ENCODE results near the gene ACAP3. TPM values are rescaled to one million over a fixed set of nuclear protein-coding genes. Genes with fewer than 3 reads are reported as not detected.

ACAP3 gene
- total and polyA plus RNA-seq, 2 experiments from 2014 or later = 8.1 to 31.9 TPM

GRCh38 chr1:1270813-1271212 is 36.9 kb downstream of the ACAP3 start:
- ATAC-seq (no peak), DNase-seq (ENCODE audit: low spot score) (no peak)
- peaks cover 22% of the 10 kb centered on the region for H3K36me3 Mint-ChIP-seq (ENCODE audit: low read depth)
- TF ChIP-seq NANOG (IDR thresholded peaks at IDR 0.05; ENCODE audit: borderline replicate concordance) (no peak), ZNF114 (CRISPR knock-in tag; IDR thresholded peaks at IDR 0.05) (no peak), ZNF331 (CRISPR knock-in tag; IDR thresholded peaks at IDR 0.05; ENCODE audit: low read depth) (no peak), CTCF (conservative IDR thresholded peaks at IDR 0.05; ENCODE audit: low read depth in 2 of 2) (no peak), JUNB (IDR thresholded peaks at IDR 0.05; ENCODE audit: unreplicated experiment) (no peak), POLR2AphosphoS5 (IDR thresholded peaks at IDR 0.05; ENCODE audit: low read depth) (no peak), CREB1 (CRISPR knock-in tag; IDR thresholded peaks at IDR 0.05; ENCODE audit: low read depth) (no peak), EZH2phosphoT487 (IDR thresholded peaks at IDR 0.05; ENCODE audit: unreplicated experiment) (no peak), STAT1 (IDR thresholded peaks at IDR 0.05; ENCODE audit: unreplicated experiment) (no peak), EZH2 (IDR thresholded peaks at IDR 0.05; ENCODE audit: low read depth, unreplicated experiment) (no peak)
- TF ChIP-seq, protein P1, sequence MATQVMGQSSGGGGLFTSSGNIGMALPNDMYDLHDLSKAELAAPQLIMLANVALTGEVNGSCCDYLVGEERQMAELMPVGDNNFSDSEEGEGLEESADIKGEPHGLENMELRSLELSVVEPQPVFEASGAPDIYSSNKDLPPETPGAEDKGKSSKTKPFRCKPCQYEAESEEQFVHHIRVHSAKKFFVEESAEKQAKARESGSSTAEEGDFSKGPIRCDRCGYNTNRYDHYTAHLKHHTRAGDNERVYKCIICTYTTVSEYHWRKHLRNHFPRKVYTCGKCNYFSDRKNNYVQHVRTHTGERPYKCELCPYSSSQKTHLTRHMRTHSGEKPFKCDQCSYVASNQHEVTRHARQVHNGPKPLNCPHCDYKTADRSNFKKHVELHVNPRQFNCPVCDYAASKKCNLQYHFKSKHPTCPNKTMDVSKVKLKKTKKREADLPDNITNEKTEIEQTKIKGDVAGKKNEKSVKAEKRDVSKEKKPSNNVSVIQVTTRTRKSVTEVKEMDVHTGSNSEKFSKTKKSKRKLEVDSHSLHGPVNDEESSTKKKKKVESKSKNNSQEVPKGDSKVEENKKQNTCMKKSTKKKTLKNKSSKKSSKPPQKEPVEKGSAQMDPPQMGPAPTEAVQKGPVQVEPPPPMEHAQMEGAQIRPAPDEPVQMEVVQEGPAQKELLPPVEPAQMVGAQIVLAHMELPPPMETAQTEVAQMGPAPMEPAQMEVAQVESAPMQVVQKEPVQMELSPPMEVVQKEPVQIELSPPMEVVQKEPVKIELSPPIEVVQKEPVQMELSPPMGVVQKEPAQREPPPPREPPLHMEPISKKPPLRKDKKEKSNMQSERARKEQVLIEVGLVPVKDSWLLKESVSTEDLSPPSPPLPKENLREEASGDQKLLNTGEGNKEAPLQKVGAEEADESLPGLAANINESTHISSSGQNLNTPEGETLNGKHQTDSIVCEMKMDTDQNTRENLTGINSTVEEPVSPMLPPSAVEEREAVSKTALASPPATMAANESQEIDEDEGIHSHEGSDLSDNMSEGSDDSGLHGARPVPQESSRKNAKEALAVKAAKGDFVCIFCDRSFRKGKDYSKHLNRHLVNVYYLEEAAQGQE (IDR thresholded peaks at IDR 0.05; ENCODE audit: unreplicated experiment) = no peak
- TF ChIP-seq, protein P2, sequence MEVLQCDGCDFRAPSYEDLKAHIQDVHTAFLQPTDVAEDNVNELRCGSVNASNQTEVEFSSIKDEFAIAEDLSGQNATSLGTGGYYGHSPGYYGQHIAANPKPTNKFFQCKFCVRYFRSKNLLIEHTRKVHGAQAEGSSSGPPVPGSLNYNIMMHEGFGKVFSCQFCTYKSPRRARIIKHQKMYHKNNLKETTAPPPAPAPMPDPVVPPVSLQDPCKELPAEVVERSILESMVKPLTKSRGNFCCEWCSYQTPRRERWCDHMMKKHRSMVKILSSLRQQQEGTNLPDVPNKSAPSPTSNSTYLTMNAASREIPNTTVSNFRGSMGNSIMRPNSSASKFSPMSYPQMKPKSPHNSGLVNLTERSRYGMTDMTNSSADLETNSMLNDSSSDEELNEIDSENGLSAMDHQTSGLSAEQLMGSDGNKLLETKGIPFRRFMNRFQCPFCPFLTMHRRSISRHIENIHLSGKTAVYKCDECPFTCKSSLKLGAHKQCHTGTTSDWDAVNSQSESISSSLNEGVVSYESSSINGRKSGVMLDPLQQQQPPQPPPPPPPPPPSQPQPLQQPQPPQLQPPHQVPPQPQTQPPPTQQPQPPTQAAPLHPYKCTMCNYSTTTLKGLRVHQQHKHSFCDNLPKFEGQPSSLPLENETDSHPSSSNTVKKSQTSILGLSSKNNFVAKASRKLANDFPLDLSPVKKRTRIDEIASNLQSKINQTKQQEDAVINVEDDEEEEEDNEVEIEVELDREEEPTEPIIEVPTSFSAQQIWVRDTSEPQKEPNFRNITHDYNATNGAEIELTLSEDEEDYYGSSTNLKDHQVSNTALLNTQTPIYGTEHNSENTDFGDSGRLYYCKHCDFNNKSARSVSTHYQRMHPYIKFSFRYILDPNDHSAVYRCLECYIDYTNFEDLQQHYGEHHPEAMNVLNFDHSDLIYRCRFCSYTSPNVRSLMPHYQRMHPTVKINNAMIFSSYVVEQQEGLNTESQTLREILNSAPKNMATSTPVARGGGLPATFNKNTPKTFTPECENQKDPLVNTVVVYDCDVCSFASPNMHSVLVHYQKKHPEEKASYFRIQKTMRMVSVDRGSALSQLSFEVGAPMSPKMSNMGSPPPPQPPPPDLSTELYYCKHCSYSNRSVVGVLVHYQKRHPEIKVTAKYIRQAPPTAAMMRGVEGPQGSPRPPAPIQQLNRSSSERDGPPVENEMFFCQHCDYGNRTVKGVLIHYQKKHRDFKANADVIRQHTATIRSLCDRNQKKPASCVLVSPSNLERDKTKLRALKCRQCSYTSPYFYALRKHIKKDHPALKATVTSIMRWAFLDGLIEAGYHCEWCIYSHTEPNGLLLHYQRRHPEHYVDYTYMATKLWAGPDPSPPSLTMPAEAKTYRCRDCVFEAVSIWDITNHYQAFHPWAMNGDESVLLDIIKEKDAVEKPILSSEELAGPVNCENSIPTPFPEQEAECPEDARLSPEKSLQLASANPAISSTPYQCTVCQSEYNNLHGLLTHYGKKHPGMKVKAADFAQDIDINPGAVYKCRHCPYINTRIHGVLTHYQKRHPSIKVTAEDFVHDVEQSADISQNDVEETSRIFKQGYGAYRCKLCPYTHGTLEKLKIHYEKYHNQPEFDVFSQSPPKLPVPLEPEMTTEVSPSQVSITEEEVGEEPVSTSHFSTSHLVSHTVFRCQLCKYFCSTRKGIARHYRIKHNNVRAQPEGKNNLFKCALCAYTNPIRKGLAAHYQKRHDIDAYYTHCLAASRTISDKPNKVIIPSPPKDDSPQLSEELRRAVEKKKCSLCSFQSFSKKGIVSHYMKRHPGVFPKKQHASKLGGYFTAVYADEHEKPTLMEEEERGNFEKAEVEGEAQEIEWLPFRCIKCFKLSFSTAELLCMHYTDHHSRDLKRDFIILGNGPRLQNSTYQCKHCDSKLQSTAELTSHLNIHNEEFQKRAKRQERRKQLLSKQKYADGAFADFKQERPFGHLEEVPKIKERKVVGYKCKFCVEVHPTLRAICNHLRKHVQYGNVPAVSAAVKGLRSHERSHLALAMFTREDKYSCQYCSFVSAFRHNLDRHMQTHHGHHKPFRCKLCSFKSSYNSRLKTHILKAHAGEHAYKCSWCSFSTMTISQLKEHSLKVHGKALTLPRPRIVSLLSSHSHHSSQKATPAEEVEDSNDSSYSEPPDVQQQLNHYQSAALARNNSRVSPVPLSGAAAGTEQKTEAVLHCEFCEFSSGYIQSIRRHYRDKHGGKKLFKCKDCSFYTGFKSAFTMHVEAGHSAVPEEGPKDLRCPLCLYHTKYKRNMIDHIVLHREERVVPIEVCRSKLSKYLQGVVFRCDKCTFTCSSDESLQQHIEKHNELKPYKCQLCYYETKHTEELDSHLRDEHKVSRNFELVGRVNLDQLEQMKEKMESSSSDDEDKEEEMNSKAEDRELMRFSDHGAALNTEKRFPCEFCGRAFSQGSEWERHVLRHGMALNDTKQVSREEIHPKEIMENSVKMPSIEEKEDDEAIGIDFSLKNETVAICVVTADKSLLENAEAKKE (CRISPR knock-in tag; IDR thresholded peaks at IDR 0.05) = no peak
- TF ChIP-seq, protein P3, sequence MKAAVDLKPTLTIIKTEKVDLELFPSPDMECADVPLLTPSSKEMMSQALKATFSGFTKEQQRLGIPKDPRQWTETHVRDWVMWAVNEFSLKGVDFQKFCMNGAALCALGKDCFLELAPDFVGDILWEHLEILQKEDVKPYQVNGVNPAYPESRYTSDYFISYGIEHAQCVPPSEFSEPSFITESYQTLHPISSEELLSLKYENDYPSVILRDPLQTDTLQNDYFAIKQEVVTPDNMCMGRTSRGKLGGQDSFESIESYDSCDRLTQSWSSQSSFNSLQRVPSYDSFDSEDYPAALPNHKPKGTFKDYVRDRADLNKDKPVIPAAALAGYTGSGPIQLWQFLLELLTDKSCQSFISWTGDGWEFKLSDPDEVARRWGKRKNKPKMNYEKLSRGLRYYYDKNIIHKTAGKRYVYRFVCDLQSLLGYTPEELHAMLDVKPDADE (IDR thresholded peaks at IDR 0.05) = no peak
- H3K79me2 ChIP-seq (replicated peaks; ENCODE audit: insufficient read depth) = peaks cover 52% of the 10 kb centered on the region
- H3K4me3 Mint-ChIP-seq = peak overlapping the region; percentile 39; the same call in 2 of the 3 replicates
- H3K27me3 Mint-ChIP-seq (ENCODE audit: insufficient read depth, low read depth, poor library complexity) = peaks cover 9% of the 10 kb centered on the region
- peak overlapping the region; percentile 8 for H3K27ac Mint-ChIP-seq
- peaks cover 25% of the 10 kb centered on the region for H3K4me1 Mint-ChIP-seq
- H3K27me3 ChIP-seq (ENCODE audit: insufficient read depth) = no peaks in the 10 kb centered on the region
- no peaks in the 10 kb centered on the region for H3K9me2 ChIP-seq (ENCODE audit: insufficient read depth)
- H4K20me1 ChIP-seq (replicated peaks; ENCODE audit: insufficient read depth) = peaks cover 18% of the 10 kb centered on the region
- no peaks in the 10 kb centered on the region; the same call in 1 of the 2 replicates for H3K4me1 ChIP-seq (ENCODE audit: insufficient read depth)
- H3K4me3 ChIP-seq = no peak overlapping the region; the same call in 1 of the 2 replicates
- no peaks in the 10 kb centered on the region for H3K36me3 ChIP-seq (ENCODE audit: insufficient read depth)
- H3K9me3 Mint-ChIP-seq = no peaks in the 10 kb centered on the region
- 0 out of 2 replicates have a peak overlapping the region, but pooled peaks have one; percentile 50 for H3K27ac ChIP-seq (ENCODE audit: low read depth)
- 0 out of 2 replicates have a peak, but pooled peaks cover 4% of the 10 kb centered on the region for H3F3A ChIP-seq (replicated peaks; ENCODE audit: low read depth)
- no peak overlapping the region for H2AFZ ChIP-seq
- H3K4me2 ChIP-seq = 0 out of 2 replicates have a peak overlapping the region, but pooled peaks have one; percentile 26

Data from GM23338 (cell line).